Measurements from ENCODE around the gene NCEH1.

DNA sequence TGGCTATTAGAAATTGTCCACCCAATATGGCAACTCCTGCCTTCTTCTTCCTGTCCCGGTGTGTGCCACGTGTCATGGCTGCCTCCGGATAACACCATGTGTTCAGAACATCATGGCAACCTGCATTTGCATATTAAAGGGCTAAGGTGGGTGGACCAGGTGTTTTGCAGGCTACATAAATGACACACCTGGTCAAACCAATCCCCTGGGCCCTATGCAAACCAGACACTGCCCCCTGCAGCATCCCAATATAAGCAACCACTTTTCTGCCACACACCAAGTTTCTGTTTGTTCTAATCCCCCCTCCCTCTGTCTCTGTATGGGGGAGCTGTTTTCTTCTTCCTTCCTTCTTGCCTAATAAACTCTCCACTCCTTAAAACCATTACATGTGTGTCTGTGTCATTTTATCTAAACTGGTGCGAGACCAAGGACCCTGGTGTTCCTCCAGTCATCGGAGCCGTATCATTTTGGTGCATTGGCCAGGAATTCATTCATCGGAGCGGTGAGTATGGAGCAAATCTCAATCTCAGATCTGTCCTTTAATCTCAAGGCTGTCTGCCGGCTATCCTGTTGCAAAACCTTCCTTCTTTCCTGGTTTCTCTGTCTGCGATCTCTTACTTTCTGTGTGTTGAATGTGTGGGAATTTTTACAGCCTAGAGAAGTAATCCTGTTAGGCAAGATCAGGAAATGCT is 44.5 kb downstream of the NCEH1 start:
- TF ChIP-seq, protein P1, sequence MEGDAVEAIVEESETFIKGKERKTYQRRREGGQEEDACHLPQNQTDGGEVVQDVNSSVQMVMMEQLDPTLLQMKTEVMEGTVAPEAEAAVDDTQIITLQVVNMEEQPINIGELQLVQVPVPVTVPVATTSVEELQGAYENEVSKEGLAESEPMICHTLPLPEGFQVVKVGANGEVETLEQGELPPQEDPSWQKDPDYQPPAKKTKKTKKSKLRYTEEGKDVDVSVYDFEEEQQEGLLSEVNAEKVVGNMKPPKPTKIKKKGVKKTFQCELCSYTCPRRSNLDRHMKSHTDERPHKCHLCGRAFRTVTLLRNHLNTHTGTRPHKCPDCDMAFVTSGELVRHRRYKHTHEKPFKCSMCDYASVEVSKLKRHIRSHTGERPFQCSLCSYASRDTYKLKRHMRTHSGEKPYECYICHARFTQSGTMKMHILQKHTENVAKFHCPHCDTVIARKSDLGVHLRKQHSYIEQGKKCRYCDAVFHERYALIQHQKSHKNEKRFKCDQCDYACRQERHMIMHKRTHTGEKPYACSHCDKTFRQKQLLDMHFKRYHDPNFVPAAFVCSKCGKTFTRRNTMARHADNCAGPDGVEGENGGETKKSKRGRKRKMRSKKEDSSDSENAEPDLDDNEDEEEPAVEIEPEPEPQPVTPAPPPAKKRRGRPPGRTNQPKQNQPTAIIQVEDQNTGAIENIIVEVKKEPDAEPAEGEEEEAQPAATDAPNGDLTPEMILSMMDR (IDR thresholded peaks at IDR 0.05; ENCODE audit: poor library complexity): no peak
- no peak for TF ChIP-seq EZH2 (IDR thresholded peaks at IDR 0.05; ENCODE audit: borderline replicate concordance)
